AG04450 (cell line): ENCODE measurements around the gene PDCD6IP. TPM values are rescaled to one million over a fixed set of nuclear protein-coding genes. Genes with fewer than 3 reads are reported as not detected.

Experiments
- CTCF ChIA-PET: fragments of 300-600, 350-600 bp; formaldehyde crosslinking; extraction: SDS; loops from one replicate; lab custom pipeline; 2022; ENCODE audit warnings: antibody characterized with exemption, inconsistent platforms; lab: Charles Lee
- POLR2A ChIA-PET: fragments of 350-600 bp; formaldehyde crosslinking; extraction: SDS; loops from one replicate; lab custom pipeline; 2021; ENCODE audit warnings: antibody characterized with exemption, inconsistent platforms; lab: Yijun Ruan, JAX
- DNase-seq: peaks from one replicate; pipeline ENCODE4 v3.0.0-alpha.2; 2011; ENCODE audit warnings: low read depth, low spot score
- H3K27ac ChIP-seq: one replicate; pipeline ENCODE4 v1.5.1; 2012; ENCODE audit warnings: low read depth, low read length, control low read depth
- H3K27me3 ChIP-seq: one replicate; pipeline ENCODE4 v1.6.0; 2012; ENCODE audit warnings: low read length; ENCODE audit not compliant: control insufficient read depth, insufficient read depth
- H3K4me3 ChIP-seq: 2 replicates; pipeline ENCODE4 v1.5.1; 2011; ENCODE audit warnings: mild to moderate bottlenecking, low read depth, low read length, control low read depth
- H3K9me3 ChIP-seq: 2 replicates; pipeline ENCODE4 v1.5.1; 2012; ENCODE audit warnings: low read length; ENCODE audit not compliant: control insufficient read depth, insufficient read depth
- polyA plus RNA-seq: library from polyadenylated mRNA; depleted of rRNA; stranded (reverse); fragments of >200 nt; gene quantifications from 2 replicates; pipeline ENCODE4 v1.2.3, GENCODE V29; 2011
- TF ChIP-seq, protein P1 (sequence below): IDR thresholded peaks from 2 replicates; pipeline ENCODE4 v1.5.1; 2011; ENCODE audit warnings: low read depth, low read length, control low read depth, inconsistent platforms

PDCD6IP gene
- polyA plus RNA-seq, 1 experiment = 188 TPM

- POLR2A ChIA-PET = no interaction called here
- Histone ChIP-seq H3K9me3 (no peaks in the 10 kb centered on the region), H3K27ac (no peak overlapping the region), H3K27me3 (peaks cover 5% of the 10 kb centered on the region), H3K4me3 (no peak overlapping the region)
- TF ChIP-seq, protein P1, sequence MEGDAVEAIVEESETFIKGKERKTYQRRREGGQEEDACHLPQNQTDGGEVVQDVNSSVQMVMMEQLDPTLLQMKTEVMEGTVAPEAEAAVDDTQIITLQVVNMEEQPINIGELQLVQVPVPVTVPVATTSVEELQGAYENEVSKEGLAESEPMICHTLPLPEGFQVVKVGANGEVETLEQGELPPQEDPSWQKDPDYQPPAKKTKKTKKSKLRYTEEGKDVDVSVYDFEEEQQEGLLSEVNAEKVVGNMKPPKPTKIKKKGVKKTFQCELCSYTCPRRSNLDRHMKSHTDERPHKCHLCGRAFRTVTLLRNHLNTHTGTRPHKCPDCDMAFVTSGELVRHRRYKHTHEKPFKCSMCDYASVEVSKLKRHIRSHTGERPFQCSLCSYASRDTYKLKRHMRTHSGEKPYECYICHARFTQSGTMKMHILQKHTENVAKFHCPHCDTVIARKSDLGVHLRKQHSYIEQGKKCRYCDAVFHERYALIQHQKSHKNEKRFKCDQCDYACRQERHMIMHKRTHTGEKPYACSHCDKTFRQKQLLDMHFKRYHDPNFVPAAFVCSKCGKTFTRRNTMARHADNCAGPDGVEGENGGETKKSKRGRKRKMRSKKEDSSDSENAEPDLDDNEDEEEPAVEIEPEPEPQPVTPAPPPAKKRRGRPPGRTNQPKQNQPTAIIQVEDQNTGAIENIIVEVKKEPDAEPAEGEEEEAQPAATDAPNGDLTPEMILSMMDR = no peak
- DNase-seq = no peak
- CTCF ChIA-PET = interaction anchor here (0.9 kb wide), 1 partner anchor 14 kb away, joined by 4 read pairs; no protein-coding TSS in a partner anchor
Measured at GRCh38 chr3:33897306-33897705, 98.9 kb downstream of the PDCD6IP start.

GRCh38 chr3:33898901-33899300 is 100.5 kb downstream of the PDCD6IP start:
- Histone ChIP-seq H3K27ac (no peak overlapping the region), H3K27me3 (peaks cover 7% of the 10 kb centered on the region), H3K9me3 (no peaks in the 10 kb centered on the region), H3K4me3 (no peak overlapping the region)
- TF ChIP-seq, protein P1 = no peak
- ChIA-PET CTCF (no interaction called here), POLR2A (no interaction called here)
- DNase-seq = no peak

- TF ChIP-seq, protein P1 = no peak
- peaks cover 5% of the 10 kb centered on the region for H3K27me3 ChIP-seq
- DNase-seq = no peak
- H3K9me3 ChIP-seq = no peaks in the 10 kb centered on the region
- ChIA-PET CTCF (no interaction called here), POLR2A (no interaction called here)
- no peak overlapping the region for H3K27ac ChIP-seq
- H3K4me3 ChIP-seq = no peak overlapping the region
Measured at GRCh38 chr3:33900440-33900808, 102.0 kb downstream of the PDCD6IP start.

DNA sequence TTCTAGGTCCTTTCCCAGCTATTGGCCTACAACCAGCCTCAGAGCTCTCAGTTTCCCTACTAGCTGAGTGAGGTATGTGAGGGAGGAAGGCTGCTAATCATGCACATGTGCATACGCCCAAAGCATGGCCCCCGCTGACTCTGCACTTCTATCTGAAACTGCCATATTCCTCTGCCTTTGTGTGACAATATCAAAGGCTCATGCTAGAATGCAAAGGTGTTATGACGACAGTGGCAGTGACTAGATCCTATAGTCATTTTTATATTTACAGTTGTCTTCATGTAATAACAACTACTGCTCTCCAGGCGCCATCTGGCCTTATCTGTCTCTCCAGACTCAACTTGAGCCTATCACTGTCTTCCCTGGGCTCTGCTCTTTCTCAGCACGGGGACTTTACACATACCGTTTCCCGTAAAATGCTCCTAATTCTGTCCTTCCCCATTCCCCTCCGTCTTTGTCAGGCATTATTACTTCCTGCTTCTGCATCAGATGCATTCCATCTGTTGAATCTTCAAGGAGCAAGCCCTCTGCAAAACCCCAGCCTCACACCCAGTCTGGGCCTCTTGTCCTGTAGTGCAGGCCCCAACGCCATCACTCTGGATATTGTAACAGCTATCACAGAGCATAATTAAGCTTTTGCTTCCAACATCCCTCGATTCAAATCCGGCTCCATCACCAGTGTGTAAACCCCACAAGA is 102.5 kb downstream of the PDCD6IP start:
- TF ChIP-seq, protein P1 = no peak
- no peak overlapping the region for H3K4me3 ChIP-seq
- peaks cover 5% of the 10 kb centered on the region for H3K27me3 ChIP-seq
- H3K27ac ChIP-seq = no peak overlapping the region
- ChIA-PET POLR2A (no interaction called here), CTCF (no interaction called here)
- no peak for DNase-seq
- no peaks in the 10 kb centered on the region for H3K9me3 ChIP-seq

DNA sequence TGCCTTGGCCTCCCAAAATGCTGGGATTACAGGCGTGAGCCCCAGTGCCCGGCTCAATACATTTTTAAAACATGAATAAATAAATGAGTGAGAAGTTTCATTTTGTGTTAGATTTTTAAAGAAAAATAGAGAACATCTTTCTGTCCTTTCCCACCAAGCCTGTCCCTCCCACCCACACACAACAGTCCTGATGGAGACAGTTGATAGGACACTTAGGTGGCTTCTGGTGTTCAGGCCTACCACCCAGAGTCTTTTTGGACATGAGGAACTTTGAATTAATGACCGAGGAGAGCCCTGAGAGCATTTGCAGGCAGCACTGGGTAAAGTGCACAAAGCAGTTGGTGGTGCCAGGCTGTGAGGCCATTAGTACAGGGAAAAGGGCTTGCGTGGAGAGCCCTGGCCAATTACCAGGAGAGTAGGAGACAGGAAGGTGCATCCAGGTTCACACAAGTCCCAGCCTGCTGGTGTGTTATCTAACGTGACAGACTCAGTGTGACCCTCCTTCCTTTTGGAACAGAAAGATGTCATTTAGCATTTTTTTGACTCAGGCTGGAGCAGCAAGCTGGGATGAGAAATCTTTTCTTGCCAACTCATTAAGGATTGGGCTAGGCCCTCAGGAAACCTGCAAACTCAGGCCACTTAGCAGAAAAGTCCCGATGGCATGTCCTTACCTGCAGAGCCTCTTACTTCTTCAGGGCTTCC is 103.6 kb downstream of the PDCD6IP start:
- Histone ChIP-seq H3K27ac (no peak overlapping the region), H3K9me3 (no peaks in the 10 kb centered on the region), H3K4me3 (no peak overlapping the region), H3K27me3 (peaks cover 5% of the 10 kb centered on the region)
- TF ChIP-seq, protein P1 = no peak
- ChIA-PET POLR2A (no interaction called here), CTCF (no interaction called here)
- no peak for DNase-seq
